ENCODE measurements around the gene SCCPDH.

SCCPDH gene

GRCh38 chr1:246680190-246680589 is 44.0 kb upstream of the SCCPDH start:
- Histone ChIP-seq H3K79me1 (replicated peaks; ENCODE audit: low read length, poor library complexity, severe bottlenecking) (no peaks in the 10 kb centered on the region), H3K9ac (ENCODE audit: low read length) (no peak overlapping the region), H3K36me3 (ENCODE audit: control insufficient read depth in 1 of 2, insufficient read depth in 2 of 2, low read depth in 1 of 2, low read length in 2 of 2) (no peaks in the 10 kb centered on the region), H3K4me1 (ENCODE audit: control insufficient read depth, insufficient read depth, low read depth, low read length) (no peaks in the 10 kb centered on the region), H3K18ac (ENCODE audit: low read depth in 1 of 2, low read length in 2 of 2) (no peak overlapping the region), H4K91ac (ENCODE audit: low read length) (no peak overlapping the region), H2BK15ac (ENCODE audit: low read depth, poor library complexity, severe bottlenecking) (no peak overlapping the region), H3K27ac (ENCODE audit: low read length, poor library complexity, severe bottlenecking) (no peak overlapping the region), H3K4ac (ENCODE audit: low read depth in 1 of 2, low read length in 2 of 2) (no peak overlapping the region), H3K23ac (ENCODE audit: low read length in 2 of 2) (no peak overlapping the region), H2BK5ac (ENCODE audit: low read depth, low read length, poor library complexity, severe bottlenecking) (no peak overlapping the region), H3K14ac (ENCODE audit: low read length in 2 of 2) (no peak overlapping the region), H2BK120ac (ENCODE audit: low read depth, low read length) (no peak overlapping the region), H2AFZ (ENCODE audit: low read depth, low read length) (no peak overlapping the region), H3K4me3 (ENCODE audit: insufficient read depth in 1 of 2, low read depth in 1 of 2, low read length in 2 of 2) (no peak overlapping the region), H4K8ac (ENCODE audit: low read length) (peak overlapping the region; percentile 31), H2BK12ac (ENCODE audit: low read length in 2 of 2) (no peak overlapping the region), H3K9me3 (ENCODE audit: control insufficient read depth, low read length) (no peaks in the 10 kb centered on the region), H3K27me3 (ENCODE audit: control insufficient read depth in 1 of 2, insufficient read depth in 1 of 2, low read length in 2 of 2) (no peaks in the 10 kb centered on the region), H2AK5ac (ENCODE audit: low read length, severe bottlenecking) (no peak overlapping the region), H3K4me2 (ENCODE audit: low read length, poor library complexity, severe bottlenecking) (no peak overlapping the region)
- 70% methylated on average over 7 of the region's 8 CpGs for WGBS
- DNase-seq: peak; percentile 6

DNA sequence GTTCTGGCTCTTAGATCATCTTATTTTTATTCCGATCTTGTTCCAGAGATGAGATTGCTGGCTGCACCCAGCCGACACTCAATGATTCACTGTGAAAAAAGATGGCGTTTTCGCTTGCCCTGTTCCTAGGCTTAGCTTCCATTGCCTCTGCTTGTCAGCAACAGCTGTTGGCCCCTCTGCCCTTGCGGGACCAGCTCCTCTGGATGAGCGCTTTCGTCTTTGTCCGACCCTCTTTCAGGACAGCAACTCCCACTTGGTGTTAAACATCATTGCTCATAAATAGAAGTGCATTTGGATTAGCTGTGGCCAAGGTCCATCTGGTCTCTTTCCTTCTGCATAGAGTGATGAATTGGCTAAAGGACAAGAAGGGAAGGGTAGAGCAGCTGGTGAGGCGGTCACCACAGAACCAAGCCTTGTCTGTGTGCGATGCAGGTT is 43.5 kb upstream of the SCCPDH start:
- Histone ChIP-seq H3K18ac (ENCODE audit: low read depth in 1 of 2, low read length in 2 of 2) (peak overlapping the region in 1 of 2 experiments; percentile 37), H3K9ac (ENCODE audit: low read length) (no peak overlapping the region), H3K27ac (ENCODE audit: low read length, poor library complexity, severe bottlenecking) (no peak overlapping the region), H3K79me1 (replicated peaks; ENCODE audit: low read length, poor library complexity, severe bottlenecking) (no peaks in the 10 kb centered on the region), H2BK5ac (ENCODE audit: low read depth, low read length, poor library complexity, severe bottlenecking) (no peak overlapping the region), H4K91ac (ENCODE audit: low read length) (no peak overlapping the region), H3K23ac (ENCODE audit: low read length in 2 of 2) (no peak overlapping the region), H3K36me3 (ENCODE audit: control insufficient read depth in 1 of 2, insufficient read depth in 2 of 2, low read depth in 1 of 2, low read length in 2 of 2) (no peaks in the 10 kb centered on the region), H2AK5ac (ENCODE audit: low read length, severe bottlenecking) (no peak overlapping the region), H2BK120ac (ENCODE audit: low read depth, low read length) (no peak overlapping the region), H2BK12ac (ENCODE audit: low read length in 2 of 2) (no peak overlapping the region), H4K8ac (ENCODE audit: low read length) (no peak overlapping the region), H3K4me1 (ENCODE audit: control insufficient read depth, insufficient read depth, low read depth, low read length) (no peaks in the 10 kb centered on the region), H3K27me3 (ENCODE audit: control insufficient read depth in 1 of 2, insufficient read depth in 1 of 2, low read length in 2 of 2) (no peaks in the 10 kb centered on the region), H3K14ac (ENCODE audit: low read length in 2 of 2) (no peak overlapping the region), H3K4ac (ENCODE audit: low read depth in 1 of 2, low read length in 2 of 2) (no peak overlapping the region), H3K4me3 (ENCODE audit: insufficient read depth in 1 of 2, low read depth in 1 of 2, low read length in 2 of 2) (no peak overlapping the region), H2BK15ac (ENCODE audit: low read depth, poor library complexity, severe bottlenecking) (no peak overlapping the region), H3K9me3 (ENCODE audit: control insufficient read depth, low read length) (no peaks in the 10 kb centered on the region), H2AFZ (ENCODE audit: low read depth, low read length) (no peak overlapping the region), H3K4me2 (ENCODE audit: low read length, poor library complexity, severe bottlenecking) (no peak overlapping the region)
- WGBS: 78% methylated on average over 9 of the region's 10 CpGs
- peak; percentile 4 for DNase-seq

GRCh38 chr1:246681900-246682895 is 42.0 kb upstream of the SCCPDH start:
- Histone ChIP-seq H2AK5ac (ENCODE audit: low read length, severe bottlenecking) (no peak overlapping the region), H2BK5ac (ENCODE audit: low read depth, low read length, poor library complexity, severe bottlenecking) (no peak overlapping the region), H3K4me2 (ENCODE audit: low read length, poor library complexity, severe bottlenecking) (no peak overlapping the region), H3K4me3 (ENCODE audit: insufficient read depth in 1 of 2, low read depth in 1 of 2, low read length in 2 of 2) (no peak overlapping the region), H3K27me3 (ENCODE audit: control insufficient read depth in 1 of 2, insufficient read depth in 1 of 2, low read length in 2 of 2) (no peaks in the 10 kb centered on the region), H2BK12ac (ENCODE audit: low read length in 2 of 2) (peak overlapping the region in 1 of 2 experiments; percentile 51), H2AFZ (ENCODE audit: low read depth, low read length) (no peak overlapping the region), H3K14ac (ENCODE audit: low read length in 2 of 2) (no peak overlapping the region), H2BK15ac (ENCODE audit: low read depth, poor library complexity, severe bottlenecking) (no peak overlapping the region), H4K8ac (ENCODE audit: low read length) (no peak overlapping the region), H3K36me3 (ENCODE audit: control insufficient read depth in 1 of 2, insufficient read depth in 2 of 2, low read depth in 1 of 2, low read length in 2 of 2) (no peaks in the 10 kb centered on the region), H3K18ac (ENCODE audit: low read depth in 1 of 2, low read length in 2 of 2) (no peak overlapping the region), H3K9ac (ENCODE audit: low read length) (peak overlapping the region; percentile 33), H3K4me1 (ENCODE audit: control insufficient read depth, insufficient read depth, low read depth, low read length) (no peaks in the 10 kb centered on the region), H4K91ac (ENCODE audit: low read length) (no peak overlapping the region), H2BK120ac (ENCODE audit: low read depth, low read length) (no peak overlapping the region), H3K27ac (ENCODE audit: low read length, poor library complexity, severe bottlenecking) (no peak overlapping the region), H3K79me1 (replicated peaks; ENCODE audit: low read length, poor library complexity, severe bottlenecking) (no peaks in the 10 kb centered on the region), H3K23ac (ENCODE audit: low read length in 2 of 2) (no peak overlapping the region), H3K9me3 (ENCODE audit: control insufficient read depth, low read length) (no peaks in the 10 kb centered on the region), H3K4ac (ENCODE audit: low read depth in 1 of 2, low read length in 2 of 2) (peak overlapping the region in 1 of 2 experiments; percentile 9)
- DNase-seq: peak; percentile 57
- WGBS: 76% methylated on average over 14 of the region's 15 CpGs

DNA sequence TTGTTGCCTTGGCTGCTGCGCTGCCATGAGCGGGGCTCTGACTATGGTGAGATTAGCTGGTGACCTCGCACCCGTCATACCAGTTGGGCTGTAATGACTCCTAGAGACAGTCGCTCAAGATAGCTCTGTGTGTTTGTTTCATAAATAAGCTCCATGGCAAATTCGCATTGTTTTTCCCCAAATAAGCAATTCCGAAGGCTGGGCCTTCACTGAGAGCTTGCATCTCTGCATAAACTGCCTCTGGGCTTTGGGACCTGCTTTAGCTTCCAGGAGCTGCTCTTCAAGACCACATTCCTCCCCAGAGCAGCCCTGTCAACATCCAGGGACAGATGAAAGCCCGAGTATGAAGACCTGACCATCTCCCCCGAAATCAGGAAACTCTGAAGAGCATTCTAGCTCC is 40.7 kb upstream of the SCCPDH start:
- no peak overlapping the region for H2BK5ac ChIP-seq (ENCODE audit: low read depth, low read length, poor library complexity, severe bottlenecking)
- H3K9me3 ChIP-seq (ENCODE audit: control insufficient read depth, low read length): no peaks in the 10 kb centered on the region
- DNase-seq: no peak
- no peaks in the 10 kb centered on the region for H3K4me1 ChIP-seq (ENCODE audit: control insufficient read depth, insufficient read depth, low read depth, low read length)
- no peak overlapping the region for H3K27ac ChIP-seq (ENCODE audit: low read length, poor library complexity, severe bottlenecking)
- no peaks in the 10 kb centered on the region for H3K36me3 ChIP-seq (ENCODE audit: control insufficient read depth in 1 of 2, insufficient read depth in 2 of 2, low read depth in 1 of 2, low read length in 2 of 2)
- H2BK15ac ChIP-seq (ENCODE audit: low read depth, poor library complexity, severe bottlenecking): no peak overlapping the region
- H3K4ac ChIP-seq (ENCODE audit: low read depth in 1 of 2, low read length in 2 of 2): no peak overlapping the region
- no peak overlapping the region for H3K18ac ChIP-seq (ENCODE audit: low read depth in 1 of 2, low read length in 2 of 2)
- H3K14ac ChIP-seq (ENCODE audit: low read length in 2 of 2): no peak overlapping the region
- no peak overlapping the region for H4K8ac ChIP-seq (ENCODE audit: low read length)
- H2AK5ac ChIP-seq (ENCODE audit: low read length, severe bottlenecking): no peak overlapping the region
- 97% methylated on average over 9 of the region's 9 CpGs for WGBS
- no peaks in the 10 kb centered on the region for H3K79me1 ChIP-seq (replicated peaks; ENCODE audit: low read length, poor library complexity, severe bottlenecking)
- no peak overlapping the region for H3K4me2 ChIP-seq (ENCODE audit: low read length, poor library complexity, severe bottlenecking)
- no peak overlapping the region for H4K91ac ChIP-seq (ENCODE audit: low read length)
- no peak overlapping the region for H3K23ac ChIP-seq (ENCODE audit: low read length in 2 of 2)
- H3K27me3 ChIP-seq (ENCODE audit: control insufficient read depth in 1 of 2, insufficient read depth in 1 of 2, low read length in 2 of 2): no peaks in the 10 kb centered on the region
- no peak overlapping the region for H3K9ac ChIP-seq (ENCODE audit: low read length)
- no peak overlapping the region for H2AFZ ChIP-seq (ENCODE audit: low read depth, low read length)
- no peak overlapping the region for H2BK120ac ChIP-seq (ENCODE audit: low read depth, low read length)
- no peak overlapping the region for H2BK12ac ChIP-seq (ENCODE audit: low read length in 2 of 2)
- H3K4me3 ChIP-seq (ENCODE audit: insufficient read depth in 1 of 2, low read depth in 1 of 2, low read length in 2 of 2): no peak overlapping the region

Data from mesenchymal stem cell (in vitro differentiated cells and primary cell).